CD4-positive, alpha-beta memory T cell (primary cell): ENCODE results near the gene CACNA2D1. TPM values are rescaled to one million over a fixed set of nuclear protein-coding genes. Genes with fewer than 3 reads are reported as not detected.

Source experiments
- CTCF ChIA-PET: fragments of 350-600 bp; sonication (Branson Sonifier 250); formaldehyde crosslinking; loops from one replicate; lab custom pipeline; 2021; ENCODE audit warnings: inconsistent platforms; ENCODE audit not compliant: partially characterized antibody; lab: Charles Lee
- POLR2A ChIA-PET: fragments of 350-600 bp; sonication (Branson Sonifier 250); formaldehyde crosslinking; loops from one replicate; lab custom pipeline; 2021; ENCODE audit not compliant: partially characterized antibody; lab: Charles Lee
- DNase-seq, 5 donors: peaks; one replicate each; pipeline versions ENCODE4 v3.0.0 to v3.0.0-alpha.2; 2020 to 2022; ENCODE audit warnings: mixed read lengths in 1 of 5
- H3K27ac ChIP-seq: one replicate; pipeline ENCODE4 v1.7.0; 2013; ENCODE audit warnings: low read depth, low read length
- H3K27me3 ChIP-seq: 2 replicates; pipeline ENCODE4 v1.7.0; 2013; ENCODE audit warnings: mild to moderate bottlenecking, low read length, moderate library complexity; ENCODE audit not compliant: insufficient read depth
- H3K36me3 ChIP-seq: 2 replicates; pipeline ENCODE4 v1.7.0; 2013; ENCODE audit warnings: mild to moderate bottlenecking, low read length, moderate library complexity; ENCODE audit not compliant: insufficient read depth
- H3K4me1 ChIP-seq: 2 replicates; pipeline ENCODE4 v1.7.0; 2013; ENCODE audit warnings: mild to moderate bottlenecking, low read length, moderate library complexity; ENCODE audit not compliant: insufficient read depth
- H3K4me3 ChIP-seq, 2 donors: one replicate each; pipeline ENCODE4 v1.7.0; 2013; ENCODE audit warnings: low read length in 2 of 2, mild to moderate bottlenecking in 1 of 2
- H3K9me3 ChIP-seq, 2 donors: one replicate each; pipeline ENCODE4 v1.7.0; 2013; ENCODE audit warnings: low read length in 2 of 2, control low read depth in 1 of 2; ENCODE audit not compliant: control insufficient read depth in 1 of 2
- H3K27ac Mint-ChIP-seq, 7 donors: one replicate each; pipeline ENCODE4 v1.8.0; 2020 to 2021; ENCODE audit warnings: mixed read lengths in 7 of 7, mild to moderate bottlenecking in 6 of 7, inconsistent platforms in 3 of 7, moderate library complexity in 3 of 7
- H3K27me3 Mint-ChIP-seq, 2 donors: one replicate each; pipeline ENCODE4 v1.8.0; 2020 to 2021; ENCODE audit warnings: mixed read lengths in 2 of 2
- H3K36me3 Mint-ChIP-seq, 2 donors: one replicate each; pipeline ENCODE4 v1.8.0; 2020 to 2021; ENCODE audit warnings: mixed read lengths in 2 of 2, inconsistent platforms in 1 of 2, mild to moderate bottlenecking in 1 of 2
- H3K4me1 Mint-ChIP-seq, 4 donors: one replicate each; pipeline ENCODE4 v1.8.0; 2020 to 2021; ENCODE audit warnings: mixed read lengths in 4 of 4, mild to moderate bottlenecking in 1 of 4
- H3K4me3 Mint-ChIP-seq, 8 donors: one replicate each; pipeline ENCODE4 v1.8.0; 2020 to 2021; ENCODE audit warnings: mixed read lengths in 8 of 8, mild to moderate bottlenecking in 7 of 8, moderate library complexity in 6 of 8, inconsistent platforms in 3 of 8
- H3K9me3 Mint-ChIP-seq, 8 donors: one replicate each; pipeline ENCODE4 v1.8.0; 2020 to 2021; ENCODE audit warnings: mixed read lengths in 8 of 8, mild to moderate bottlenecking in 5 of 8, inconsistent platforms in 3 of 8, moderate library complexity in 1 of 8
- intact Hi-C: fragments of 100-400 bp; cut with micrococcal nuclease; formaldehyde crosslinking; loops from one replicate; pipeline ENCODE4 v1.15.1; 2023
- polyA plus RNA-seq, 2 donors: library from polyadenylated mRNA; unstranded; fragments of 300-500 nt; fragmentation: Illumina TruSeq; gene quantifications; one replicate each; pipeline ENCODE4 v1.2.3, GENCODE V29; 2021
- total RNA-seq, 2 experiments: library from RNA; stranded (reverse); gene quantifications; one replicate each; pipeline ENCODE4 v1.2.3, GENCODE V29; 2021

The CACNA2D1 gene
- total and polyA plus RNA-seq, 4 experiments from 2014 or later, result not detected

DNA sequence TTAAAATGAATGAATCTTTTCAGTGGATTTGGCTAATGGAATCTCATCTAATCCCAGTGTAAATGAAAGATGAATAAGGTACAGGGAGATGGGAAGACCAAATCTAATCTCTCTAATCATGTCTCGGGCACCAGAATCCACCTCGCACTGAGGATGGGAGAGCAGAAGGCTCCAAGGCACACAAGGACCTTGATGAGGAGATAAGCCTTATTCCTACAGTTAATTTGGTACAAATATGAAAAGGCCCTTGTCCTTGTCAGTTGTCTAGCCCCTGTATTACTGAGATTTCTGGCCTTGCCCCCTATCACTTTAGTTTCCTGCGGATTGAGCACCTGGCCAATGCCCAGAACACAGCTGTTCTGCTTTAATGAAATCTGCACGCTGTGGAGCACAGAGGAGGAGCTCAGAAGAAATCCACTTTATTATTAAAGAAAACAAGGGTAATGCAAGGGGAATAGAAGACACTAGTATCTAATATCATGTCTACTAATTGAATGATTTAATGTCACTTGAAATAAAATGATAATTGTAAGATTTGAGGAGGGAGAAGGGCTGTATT is 352.4 kb downstream of the CACNA2D1 start:
- Histone ChIP-seq H3K9me3 (no peaks in the 10 kb centered on the region), H3K4me1 (no peaks in the 10 kb centered on the region), H3K27me3 (no peaks in the 10 kb centered on the region), H3K36me3 (no peaks in the 10 kb centered on the region), H3K4me3 (no peak overlapping the region), H3K27ac (no peak overlapping the region)
- no peaks in the 10 kb centered on the region for H3K36me3 Mint-ChIP-seq
- H3K9me3 Mint-ChIP-seq, result peaks cover 0 to 4% (median 2%) of the 10 kb centered on the region in 8 donors
- H3K27me3 Mint-ChIP-seq, result no peaks in the 10 kb centered on the region
- ChIA-PET POLR2A (no interaction called here), CTCF (no interaction called here)
- no peak overlapping the region for H3K27ac Mint-ChIP-seq
- intact Hi-C loops, result no loop called here
- no peak for DNase-seq
- H3K4me1 Mint-ChIP-seq, result no peaks in the 10 kb centered on the region
- no peak overlapping the region for H3K4me3 Mint-ChIP-seq

DNA sequence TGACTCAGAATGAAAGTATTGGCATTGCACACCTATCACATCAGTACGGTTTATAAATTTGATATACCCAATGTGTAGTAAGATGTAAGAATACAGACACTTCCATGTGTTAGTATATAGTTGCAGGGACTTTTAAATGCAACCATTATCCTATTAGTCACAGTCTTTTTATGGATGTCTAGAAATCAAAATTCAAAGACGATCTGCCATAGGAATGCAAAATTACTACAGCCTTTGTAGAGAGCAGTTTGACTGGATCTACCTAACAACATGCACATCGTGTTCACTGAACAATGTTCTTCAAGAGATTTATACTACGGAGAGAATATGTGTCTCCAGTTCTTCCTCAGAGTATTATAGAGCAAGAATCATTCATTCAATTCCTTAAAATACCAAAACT is 356.5 kb downstream of the CACNA2D1 start:
- no peaks in the 10 kb centered on the region for H3K9me3 ChIP-seq
- no peak overlapping the region for H3K27ac Mint-ChIP-seq
- peaks cover 0 to 6% (median 2%) of the 10 kb centered on the region in 8 donors for H3K9me3 Mint-ChIP-seq
- H3K4me3 ChIP-seq, result no peak overlapping the region
- no peak for DNase-seq
- no peaks in the 10 kb centered on the region for H3K27me3 ChIP-seq
- intact Hi-C loops, result no loop called here
- no peaks in the 10 kb centered on the region for H3K36me3 ChIP-seq
- H3K36me3 Mint-ChIP-seq, result no peaks in the 10 kb centered on the region
- no peaks in the 10 kb centered on the region for H3K27me3 Mint-ChIP-seq
- no peak overlapping the region for H3K27ac ChIP-seq
- no peaks in the 10 kb centered on the region for H3K4me1 Mint-ChIP-seq
- H3K4me3 Mint-ChIP-seq, result no peak overlapping the region
- CTCF ChIA-PET, result no interaction called here
- H3K4me1 ChIP-seq, result no peaks in the 10 kb centered on the region
- POLR2A ChIA-PET, result no interaction called here

DNA sequence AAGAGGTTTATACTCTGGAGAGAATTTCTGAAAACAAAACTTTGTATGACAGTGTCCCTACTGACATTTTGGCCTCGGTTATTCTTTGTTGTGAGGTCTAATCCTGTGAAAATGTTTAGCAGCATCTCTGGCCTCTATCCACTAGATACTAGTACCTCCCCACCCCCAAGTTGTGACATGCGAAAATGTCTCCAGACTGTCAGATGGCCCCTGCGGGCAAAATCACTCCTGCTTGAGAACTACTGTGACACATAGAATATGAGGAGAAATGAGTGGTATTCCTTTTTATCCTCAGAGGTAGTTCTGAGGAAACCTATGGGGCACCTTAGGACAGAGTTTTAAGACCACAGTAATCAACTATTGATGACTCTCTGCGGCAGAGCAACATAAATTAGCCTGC is 358.5 kb downstream of the CACNA2D1 start:
- no peaks in the 10 kb centered on the region for H3K4me1 ChIP-seq
- H3K9me3 ChIP-seq, result no peaks in the 10 kb centered on the region
- ChIA-PET POLR2A (no interaction called here), CTCF (no interaction called here)
- Mint-ChIP-seq H3K27ac (no peak overlapping the region), H3K4me1 (no peaks in the 10 kb centered on the region), H3K9me3 (peaks cover 0 to 6% (median 3%) of the 10 kb centered on the region in 8 donors), H3K36me3 (no peaks in the 10 kb centered on the region), H3K4me3 (no peak overlapping the region), H3K27me3 (no peaks in the 10 kb centered on the region)
- no peaks in the 10 kb centered on the region for H3K27me3 ChIP-seq
- intact Hi-C loops, result no loop called here
- H3K4me3 ChIP-seq, result no peak overlapping the region
- no peaks in the 10 kb centered on the region for H3K36me3 ChIP-seq
- DNase-seq, result no peak
- H3K27ac ChIP-seq, result no peak overlapping the region

DNA sequence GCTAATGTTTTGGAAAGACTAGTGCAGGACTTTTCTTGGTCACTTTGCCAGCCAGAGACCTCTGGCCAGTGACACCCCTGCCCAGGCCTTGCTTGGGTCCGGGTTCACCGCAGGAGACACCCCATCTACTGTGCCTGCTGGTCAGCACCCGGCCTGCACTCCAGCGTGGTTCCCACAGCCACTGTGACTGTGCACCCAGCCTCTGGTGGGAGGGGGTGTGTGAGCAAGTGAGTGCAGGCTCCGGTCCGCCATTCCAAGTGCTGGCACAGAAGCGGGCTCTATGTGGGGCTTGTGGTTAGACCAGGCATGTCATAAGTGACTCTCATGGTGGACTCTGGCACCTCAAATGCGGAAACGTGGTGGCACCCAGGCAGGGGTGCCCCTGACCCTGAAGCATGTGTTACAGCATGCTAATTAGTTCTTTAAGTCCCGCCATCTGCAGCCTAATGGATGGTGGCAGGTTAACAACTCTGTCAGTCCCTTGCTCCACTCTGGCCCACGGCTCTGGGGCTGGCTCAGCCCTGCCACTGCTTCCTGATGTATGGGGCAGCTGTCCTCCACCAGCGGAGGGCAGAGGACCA is 361.8 kb downstream of the CACNA2D1 start:
- H3K4me3 Mint-ChIP-seq, result no peak overlapping the region
- no peaks in the 10 kb centered on the region for H3K27me3 Mint-ChIP-seq
- ChIA-PET POLR2A (no interaction called here), CTCF (no interaction called here)
- Histone ChIP-seq H3K27ac (no peak overlapping the region), H3K4me3 (no peak overlapping the region), H3K9me3 (no peaks in the 10 kb centered on the region), H3K4me1 (no peaks in the 10 kb centered on the region), H3K36me3 (no peaks in the 10 kb centered on the region), H3K27me3 (no peaks in the 10 kb centered on the region)
- H3K36me3 Mint-ChIP-seq, result no peaks in the 10 kb centered on the region
- no peak for DNase-seq
- peaks cover 0 to 6% (median 2%) of the 10 kb centered on the region in 8 donors for H3K9me3 Mint-ChIP-seq
- intact Hi-C loops, result no loop called here
- H3K4me1 Mint-ChIP-seq, result no peaks in the 10 kb centered on the region
- no peak overlapping the region for H3K27ac Mint-ChIP-seq

DNA sequence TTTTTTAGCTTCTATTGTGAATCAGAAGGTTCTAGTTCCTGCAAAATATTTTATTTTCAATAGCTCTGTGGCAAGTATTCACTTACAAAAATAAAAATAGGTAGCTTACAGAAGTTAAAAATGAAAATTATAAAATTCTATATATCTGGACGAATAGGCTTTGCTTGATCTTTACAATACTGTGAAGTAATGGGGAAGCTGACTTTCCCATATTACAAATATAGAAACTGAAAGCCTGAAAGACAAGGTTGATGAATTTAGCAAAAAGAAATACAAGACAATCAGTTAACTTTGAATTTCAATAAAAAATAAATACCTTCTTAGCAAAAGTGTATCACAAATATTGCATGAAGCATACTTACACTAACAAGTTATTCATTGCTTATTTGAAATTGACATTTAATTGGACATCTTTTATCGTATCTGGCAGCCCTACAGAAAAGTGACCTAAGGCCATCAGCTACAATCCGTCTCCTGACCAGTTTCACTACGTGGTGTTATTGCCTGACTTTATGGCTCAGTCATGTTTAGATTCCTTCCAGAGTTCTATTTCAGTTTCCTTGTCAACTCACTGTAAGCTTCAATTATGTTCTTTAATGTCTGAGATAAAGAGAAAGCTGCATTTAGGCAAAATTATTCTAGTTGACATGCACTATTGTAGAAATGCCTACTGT is 363.2 kb downstream of the CACNA2D1 start:
- Mint-ChIP-seq H3K27ac (no peak overlapping the region), H3K9me3 (peaks cover 0 to 7% (median 3%) of the 10 kb centered on the region in 8 donors), H3K27me3 (no peaks in the 10 kb centered on the region), H3K4me1 (no peaks in the 10 kb centered on the region), H3K4me3 (no peak overlapping the region), H3K36me3 (no peaks in the 10 kb centered on the region)
- ChIA-PET CTCF (no interaction called here), POLR2A (no interaction called here)
- Histone ChIP-seq H3K4me3 (no peak overlapping the region), H3K9me3 (no peaks in the 10 kb centered on the region), H3K27me3 (no peaks in the 10 kb centered on the region), H3K27ac (no peak overlapping the region), H3K4me1 (no peaks in the 10 kb centered on the region), H3K36me3 (no peaks in the 10 kb centered on the region)
- intact Hi-C loops, result no loop called here
- DNase-seq, result no peak

DNA sequence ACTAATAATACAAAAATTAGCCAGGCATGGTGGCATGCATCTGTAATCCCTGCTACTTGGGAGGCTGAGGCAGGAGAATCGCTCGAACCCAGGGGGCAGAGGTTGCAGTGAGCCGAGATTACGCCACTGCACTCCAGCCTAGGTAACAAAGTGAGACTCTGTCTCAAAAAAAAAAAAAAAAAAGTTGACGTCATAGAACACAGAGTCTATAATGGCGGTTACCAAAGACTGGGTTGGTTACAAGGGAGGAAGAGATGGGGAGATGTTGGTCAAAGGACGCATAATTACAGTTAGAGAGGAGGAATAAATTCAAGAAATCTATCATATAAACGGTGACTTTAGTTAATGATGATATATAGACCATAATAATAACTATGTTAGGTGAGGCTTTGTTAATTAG is 364.1 kb downstream of the CACNA2D1 start:
- Histone ChIP-seq H3K4me1 (no peaks in the 10 kb centered on the region), H3K27me3 (no peaks in the 10 kb centered on the region), H3K27ac (no peak overlapping the region), H3K9me3 (no peaks in the 10 kb centered on the region), H3K36me3 (no peaks in the 10 kb centered on the region), H3K4me3 (no peak overlapping the region)
- no peak overlapping the region for H3K4me3 Mint-ChIP-seq
- ChIA-PET CTCF (no interaction called here), POLR2A (no interaction called here)
- intact Hi-C loops, result no loop called here
- H3K27me3 Mint-ChIP-seq, result no peaks in the 10 kb centered on the region
- no peak for DNase-seq
- H3K36me3 Mint-ChIP-seq, result no peaks in the 10 kb centered on the region
- no peak overlapping the region for H3K27ac Mint-ChIP-seq
- no peaks in the 10 kb centered on the region for H3K4me1 Mint-ChIP-seq
- peaks cover 0 to 13% (median 3%) of the 10 kb centered on the region in 8 donors for H3K9me3 Mint-ChIP-seq

DNA sequence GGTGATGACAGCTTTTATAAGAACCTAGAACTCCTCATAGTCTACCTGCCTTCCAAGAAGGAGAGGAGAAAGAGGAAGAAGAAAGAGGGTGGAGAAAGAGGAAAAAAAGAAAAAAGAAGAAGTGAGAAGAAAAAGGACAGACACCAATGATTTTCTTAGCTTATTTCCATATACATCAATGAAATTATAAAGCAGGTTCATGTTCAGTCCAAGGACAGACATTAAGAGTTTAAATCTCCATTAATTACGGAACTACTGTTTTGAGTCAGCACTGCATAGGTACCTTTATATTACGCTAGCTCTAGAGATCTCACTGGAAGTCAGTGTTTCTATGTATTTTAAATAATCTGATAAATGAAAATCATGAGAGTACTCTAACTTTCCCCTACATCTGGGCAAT is 364.8 kb downstream of the CACNA2D1 start:
- Histone ChIP-seq H3K36me3 (no peaks in the 10 kb centered on the region), H3K27ac (no peak overlapping the region), H3K4me1 (no peaks in the 10 kb centered on the region), H3K27me3 (no peaks in the 10 kb centered on the region), H3K9me3 (no peaks in the 10 kb centered on the region), H3K4me3 (no peak overlapping the region)
- ChIA-PET CTCF (no interaction called here), POLR2A (no interaction called here)
- peaks cover 0 to 13% (median 3%) of the 10 kb centered on the region in 8 donors for H3K9me3 Mint-ChIP-seq
- no peak overlapping the region for H3K4me3 Mint-ChIP-seq
- no peaks in the 10 kb centered on the region for H3K27me3 Mint-ChIP-seq
- intact Hi-C loops, result no loop called here
- H3K4me1 Mint-ChIP-seq, result no peaks in the 10 kb centered on the region
- H3K27ac Mint-ChIP-seq, result no peak overlapping the region
- DNase-seq, result no peak
- no peaks in the 10 kb centered on the region for H3K36me3 Mint-ChIP-seq
